Measurements from ENCODE around the gene SRRM4. TPM values are rescaled to one million over a fixed set of nuclear protein-coding genes. Genes with fewer than 3 reads are reported as not detected.

Gene SRRM4
- total RNA-seq, 2 experiments from 2014 or later = not detected

DNA sequence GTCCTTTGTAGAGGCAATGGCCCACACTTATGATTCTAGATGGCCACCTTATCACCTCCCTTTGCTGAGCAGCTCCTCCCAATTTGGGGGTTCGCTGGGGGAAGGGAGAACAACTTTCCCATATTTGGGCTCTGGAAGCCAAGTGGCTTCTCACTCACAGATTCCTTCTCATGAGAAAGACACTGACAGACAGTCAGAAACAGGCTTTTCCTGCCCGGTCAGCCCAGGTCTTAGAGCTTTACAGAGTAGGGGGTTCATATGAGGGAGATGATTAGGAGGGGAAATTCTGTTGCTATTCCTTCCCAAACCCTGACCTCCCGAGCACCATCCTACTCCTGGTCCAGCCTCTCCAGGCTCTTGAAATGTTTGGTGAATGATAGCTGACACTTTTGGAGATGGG, 137.3 kb downstream of the SRRM4 start:
- H3K27ac ChIP-seq (ENCODE audit: low read depth in 1 of 2, low read length in 2 of 2) = no peak overlapping the region
- Mint-ChIP-seq H3K4me3 (no peak overlapping the region), H3K4me1 (ENCODE audit: low read depth) (no peaks in the 10 kb centered on the region), H3K36me3 (ENCODE audit: low read depth) (no peaks in the 10 kb centered on the region), H3K27me3 (peaks cover 12% of the 10 kb centered on the region), H3K27ac (no peak overlapping the region), H3K9me3 (no peaks in the 10 kb centered on the region)
- H3K27me3 ChIP-seq (ENCODE audit: control insufficient read depth in 1 of 2, insufficient read depth in 2 of 2, low read length in 2 of 2) = no peaks in the 10 kb centered on the region
- H3K9me3 ChIP-seq (ENCODE audit: control insufficient read depth in 1 of 2, insufficient read depth in 1 of 2, low read length in 2 of 2) = peaks cover 0 to 5% of the 10 kb centered on the region in 2 experiments
- intact Hi-C loops (cut with DNase I, micrococcal nuclease) = loop anchor here in 1 of 2 experiments (5.0 to 10.0 kb wide), 3 partner anchors 426 to 784 kb away; no protein-coding TSS in a partner anchor
- no peak overlapping the region for H3K4me3 ChIP-seq (ENCODE audit: low read length)
- no peaks in the 10 kb centered on the region for H3K36me3 ChIP-seq (ENCODE audit: insufficient read depth, low read length)
- TF ChIP-seq, protein P1, sequence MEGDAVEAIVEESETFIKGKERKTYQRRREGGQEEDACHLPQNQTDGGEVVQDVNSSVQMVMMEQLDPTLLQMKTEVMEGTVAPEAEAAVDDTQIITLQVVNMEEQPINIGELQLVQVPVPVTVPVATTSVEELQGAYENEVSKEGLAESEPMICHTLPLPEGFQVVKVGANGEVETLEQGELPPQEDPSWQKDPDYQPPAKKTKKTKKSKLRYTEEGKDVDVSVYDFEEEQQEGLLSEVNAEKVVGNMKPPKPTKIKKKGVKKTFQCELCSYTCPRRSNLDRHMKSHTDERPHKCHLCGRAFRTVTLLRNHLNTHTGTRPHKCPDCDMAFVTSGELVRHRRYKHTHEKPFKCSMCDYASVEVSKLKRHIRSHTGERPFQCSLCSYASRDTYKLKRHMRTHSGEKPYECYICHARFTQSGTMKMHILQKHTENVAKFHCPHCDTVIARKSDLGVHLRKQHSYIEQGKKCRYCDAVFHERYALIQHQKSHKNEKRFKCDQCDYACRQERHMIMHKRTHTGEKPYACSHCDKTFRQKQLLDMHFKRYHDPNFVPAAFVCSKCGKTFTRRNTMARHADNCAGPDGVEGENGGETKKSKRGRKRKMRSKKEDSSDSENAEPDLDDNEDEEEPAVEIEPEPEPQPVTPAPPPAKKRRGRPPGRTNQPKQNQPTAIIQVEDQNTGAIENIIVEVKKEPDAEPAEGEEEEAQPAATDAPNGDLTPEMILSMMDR (IDR thresholded peaks at IDR 0.05) = no peak
- no peaks in the 10 kb centered on the region for H3K4me1 ChIP-seq (ENCODE audit: insufficient read depth, low read length)
- DNase-seq (no peak), ATAC-seq (ENCODE audit: poor library complexity) (no peak)
- CTCF ChIA-PET = no interaction called here
- POLR2A ChIA-PET = no interaction called here

DNA sequence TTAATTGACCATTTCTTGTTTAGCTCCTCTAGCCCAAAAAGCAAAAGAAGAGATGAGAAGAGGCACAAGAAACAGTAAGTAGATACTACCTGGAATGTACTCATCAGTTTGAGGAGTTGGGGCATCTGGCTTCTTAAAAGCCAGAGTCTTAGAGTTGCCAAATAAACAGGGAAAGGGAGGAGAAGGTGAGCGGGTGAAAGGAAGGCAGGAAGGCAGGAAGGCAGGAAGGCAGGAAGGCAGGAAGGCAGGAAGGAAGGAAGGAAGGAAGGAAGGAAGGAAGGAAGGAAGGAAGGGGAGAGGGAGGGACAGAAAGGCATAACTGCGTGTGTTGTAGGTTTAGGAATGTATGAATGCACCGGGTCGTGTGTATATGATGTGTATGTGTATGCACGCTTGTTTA, 140.7 kb downstream of the SRRM4 start:
- TF ChIP-seq, protein P1 (IDR thresholded peaks at IDR 0.05) = no peak
- peaks cover 0 to 15% of the 10 kb centered on the region in 2 experiments for H3K9me3 ChIP-seq (ENCODE audit: control insufficient read depth in 1 of 2, insufficient read depth in 1 of 2, low read length in 2 of 2)
- POLR2A ChIA-PET = no interaction called here
- no peak overlapping the region for H3K27ac ChIP-seq (ENCODE audit: low read depth in 1 of 2, low read length in 2 of 2)
- Mint-ChIP-seq H3K27ac (no peak overlapping the region), H3K4me1 (ENCODE audit: low read depth) (no peaks in the 10 kb centered on the region), H3K27me3 (peaks cover 12% of the 10 kb centered on the region), H3K4me3 (no peak overlapping the region), H3K9me3 (no peaks in the 10 kb centered on the region), H3K36me3 (ENCODE audit: low read depth) (no peaks in the 10 kb centered on the region)
- H3K27me3 ChIP-seq (ENCODE audit: control insufficient read depth in 1 of 2, insufficient read depth in 2 of 2, low read length in 2 of 2) = no peaks in the 10 kb centered on the region
- no peak overlapping the region for H3K4me3 ChIP-seq (ENCODE audit: low read length)
- intact Hi-C loops (cut with DNase I, micrococcal nuclease) = no loop called here
- CTCF ChIA-PET = no interaction called here
- no peaks in the 10 kb centered on the region for H3K36me3 ChIP-seq (ENCODE audit: insufficient read depth, low read length)
- DNase-seq = no peak
- H3K4me1 ChIP-seq (ENCODE audit: insufficient read depth, low read length) = no peaks in the 10 kb centered on the region
- no peak for ATAC-seq (ENCODE audit: poor library complexity)

DNA sequence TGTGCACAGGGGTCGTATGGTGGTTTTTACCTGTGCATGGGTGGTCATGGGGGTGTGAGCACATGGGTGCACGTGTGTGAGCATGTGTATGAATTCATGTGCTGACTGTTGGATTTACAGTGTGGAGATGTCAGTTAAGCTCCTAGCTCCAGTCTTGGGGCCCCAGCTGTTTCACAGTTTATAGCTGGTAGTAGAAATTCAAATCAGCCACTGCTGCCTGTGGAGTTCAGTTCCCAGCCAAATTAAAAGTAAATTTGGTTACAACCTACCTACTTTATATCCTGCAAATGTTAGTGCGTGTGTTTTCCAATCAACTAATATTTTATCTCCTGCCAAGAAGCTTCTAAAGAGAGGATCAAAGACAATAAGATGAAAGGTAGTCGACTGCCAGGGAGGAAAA, 141.4 kb downstream of the SRRM4 start:
- ATAC-seq (ENCODE audit: poor library complexity) (no peak), DNase-seq (no peak)
- intact Hi-C loops (cut with DNase I, micrococcal nuclease) = no loop called here
- Histone ChIP-seq H3K4me1 (ENCODE audit: insufficient read depth, low read length) (no peaks in the 10 kb centered on the region), H3K36me3 (ENCODE audit: insufficient read depth, low read length) (no peaks in the 10 kb centered on the region), H3K4me3 (ENCODE audit: low read length) (no peak overlapping the region), H3K27ac (ENCODE audit: low read depth in 1 of 2, low read length in 2 of 2) (no peak overlapping the region), H3K9me3 (ENCODE audit: control insufficient read depth in 1 of 2, insufficient read depth in 1 of 2, low read length in 2 of 2) (peaks cover 0 to 15% of the 10 kb centered on the region in 2 experiments), H3K27me3 (ENCODE audit: control insufficient read depth in 1 of 2, insufficient read depth in 2 of 2, low read length in 2 of 2) (no peaks in the 10 kb centered on the region)
- H3K36me3 Mint-ChIP-seq (ENCODE audit: low read depth) = no peaks in the 10 kb centered on the region
- ChIA-PET CTCF (no interaction called here), POLR2A (no interaction called here)
- peaks cover 12% of the 10 kb centered on the region for H3K27me3 Mint-ChIP-seq
- no peaks in the 10 kb centered on the region for H3K4me1 Mint-ChIP-seq (ENCODE audit: low read depth)
- H3K9me3 Mint-ChIP-seq = no peaks in the 10 kb centered on the region
- TF ChIP-seq, protein P1 (IDR thresholded peaks at IDR 0.05) = no peak
- no peak overlapping the region for H3K27ac Mint-ChIP-seq
- H3K4me3 Mint-ChIP-seq = no peak overlapping the region

Data from CD4-positive, alpha-beta T cell (primary cell).